HepG2 (cell line): ENCODE data around the gene PRR20G. TPM values are rescaled to one million over a fixed set of nuclear protein-coding genes. Genes with fewer than 3 reads are reported as not detected.

Source experiments
- CHCHD3 ChIP-seq: sonication (generic); formaldehyde crosslinking; IDR thresholded peaks from 2 replicates; pipeline ENCODE4 v1.8.0; 2022; ENCODE audit warnings: mild to moderate bottlenecking, missing genetic modification reagents, moderate library complexity
- KDM4B ChIP-seq: sonication (generic); formaldehyde crosslinking; IDR thresholded peaks from 2 replicates; pipeline ENCODE4 v1.4.0; 2020; ENCODE audit warnings: missing genetic modification reagents
- MATR3 ChIP-seq: sonication (generic); formaldehyde crosslinking; IDR thresholded peaks from 2 replicates; pipeline ENCODE4 v1.4.0; 2020; ENCODE audit warnings: missing genetic modification reagents
- RBAK ChIP-seq: sonication (generic); formaldehyde crosslinking; IDR thresholded peaks from 2 replicates; pipeline ENCODE4 v1.5.1; 2020; ENCODE audit warnings: mild to moderate bottlenecking, missing genetic modification reagents
- ZNF850 ChIP-seq: sonication (generic); formaldehyde crosslinking; conservative IDR thresholded peaks from 2 replicates; pipeline ENCODE4 v1.9.0; 2021; ENCODE audit warnings: mild to moderate bottlenecking, missing genetic modification reagents
- polyA plus RNA-seq, 8 experiments: library from polyadenylated mRNA; depleted of rRNA in 3 of 8; stranded (reverse) in 7 of 8; unstranded in 1 of 8; fragments of >200 nt; fragmentation: Illumina TruSeq in 4 of 8; extraction: Trizol in 4 of 8; gene quantifications; 2 replicates each; pipeline versions ENCODE4 v1.2.1 to v1.2.3, GENCODE V29; 2011 to 2016; ENCODE audit warnings: low read depth in 4 of 8, missing spikeins in 1 of 8, mixed read lengths in 1 of 8; ENCODE audit not compliant: insufficient read depth in 1 of 8
- total RNA-seq, 5 experiments: library from RNA; depleted of rRNA; stranded (reverse); fragments of >200 nt; fragmentation: Illumina TruSeq; extraction: Trizol; gene quantifications; 2 replicates each; pipeline ENCODE4 v1.2.3, GENCODE V29; 2016; ENCODE audit warnings: low read depth in 1 of 5
- TF ChIP-seq, protein P1 (sequence below): sonication (generic); formaldehyde crosslinking; IDR thresholded peaks from 2 replicates; pipeline ENCODE4 v1.4.0; 2020; ENCODE audit warnings: mild to moderate bottlenecking, missing genetic modification reagents
- TF ChIP-seq, protein P2 (sequence below), 2 experiments: sonication (generic) in 1 of 2; formaldehyde crosslinking in 1 of 2; IDR thresholded peaks; 2 replicates each; pipeline versions ENCODE4 v1.4.0 to v1.6.1; 2016 to 2020; ENCODE audit warnings: borderline replicate concordance in 1 of 2, low read depth in 1 of 2, mild to moderate bottlenecking in 1 of 2, missing genetic modification reagents in 1 of 2

PRR20G gene
- total and polyA plus RNA-seq, 2 of the 13 experiments (the other 11 are each of a cell fraction or from before 2014, with no cell fraction given) = not detected

DNA sequence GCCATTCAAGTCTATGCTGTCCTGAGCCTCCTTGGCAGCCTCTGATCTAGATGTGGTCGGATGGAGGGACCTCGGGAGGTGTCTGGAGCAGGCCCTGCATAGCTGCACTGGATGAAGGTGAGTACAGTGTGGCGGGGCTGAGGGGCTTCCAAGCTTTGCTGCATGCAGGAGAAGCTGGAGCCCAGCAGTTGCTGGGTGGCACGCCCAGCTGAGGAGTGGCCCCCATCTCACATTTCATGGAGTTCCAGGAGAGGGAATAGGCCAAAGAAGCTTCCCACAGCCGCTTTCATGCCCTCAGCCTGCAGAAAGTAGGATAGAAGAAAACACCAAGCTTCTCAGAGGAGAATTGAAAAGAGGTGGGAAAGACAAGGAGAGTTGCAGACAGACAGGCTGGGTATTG is 48.3 kb upstream of the PRR20G start (continued):
- TF ChIP-seq, protein P1, sequence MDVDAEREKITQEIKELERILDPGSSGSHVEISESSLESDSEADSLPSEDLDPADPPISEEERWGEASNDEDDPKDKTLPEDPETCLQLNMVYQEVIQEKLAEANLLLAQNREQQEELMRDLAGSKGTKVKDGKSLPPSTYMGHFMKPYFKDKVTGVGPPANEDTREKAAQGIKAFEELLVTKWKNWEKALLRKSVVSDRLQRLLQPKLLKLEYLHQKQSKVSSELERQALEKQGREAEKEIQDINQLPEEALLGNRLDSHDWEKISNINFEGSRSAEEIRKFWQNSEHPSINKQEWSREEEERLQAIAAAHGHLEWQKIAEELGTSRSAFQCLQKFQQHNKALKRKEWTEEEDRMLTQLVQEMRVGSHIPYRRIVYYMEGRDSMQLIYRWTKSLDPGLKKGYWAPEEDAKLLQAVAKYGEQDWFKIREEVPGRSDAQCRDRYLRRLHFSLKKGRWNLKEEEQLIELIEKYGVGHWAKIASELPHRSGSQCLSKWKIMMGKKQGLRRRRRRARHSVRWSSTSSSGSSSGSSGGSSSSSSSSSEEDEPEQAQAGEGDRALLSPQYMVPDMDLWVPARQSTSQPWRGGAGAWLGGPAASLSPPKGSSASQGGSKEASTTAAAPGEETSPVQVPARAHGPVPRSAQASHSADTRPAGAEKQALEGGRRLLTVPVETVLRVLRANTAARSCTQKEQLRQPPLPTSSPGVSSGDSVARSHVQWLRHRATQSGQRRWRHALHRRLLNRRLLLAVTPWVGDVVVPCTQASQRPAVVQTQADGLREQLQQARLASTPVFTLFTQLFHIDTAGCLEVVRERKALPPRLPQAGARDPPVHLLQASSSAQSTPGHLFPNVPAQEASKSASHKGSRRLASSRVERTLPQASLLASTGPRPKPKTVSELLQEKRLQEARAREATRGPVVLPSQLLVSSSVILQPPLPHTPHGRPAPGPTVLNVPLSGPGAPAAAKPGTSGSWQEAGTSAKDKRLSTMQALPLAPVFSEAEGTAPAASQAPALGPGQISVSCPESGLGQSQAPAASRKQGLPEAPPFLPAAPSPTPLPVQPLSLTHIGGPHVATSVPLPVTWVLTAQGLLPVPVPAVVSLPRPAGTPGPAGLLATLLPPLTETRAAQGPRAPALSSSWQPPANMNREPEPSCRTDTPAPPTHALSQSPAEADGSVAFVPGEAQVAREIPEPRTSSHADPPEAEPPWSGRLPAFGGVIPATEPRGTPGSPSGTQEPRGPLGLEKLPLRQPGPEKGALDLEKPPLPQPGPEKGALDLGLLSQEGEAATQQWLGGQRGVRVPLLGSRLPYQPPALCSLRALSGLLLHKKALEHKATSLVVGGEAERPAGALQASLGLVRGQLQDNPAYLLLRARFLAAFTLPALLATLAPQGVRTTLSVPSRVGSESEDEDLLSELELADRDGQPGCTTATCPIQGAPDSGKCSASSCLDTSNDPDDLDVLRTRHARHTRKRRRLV (CRISPR knock-in tag) = no peak
- no peak for TF ChIP-seq MATR3 (CRISPR knock-in tag)
- TF ChIP-seq KDM4B = no peak
- TF ChIP-seq CHCHD3 (CRISPR knock-in tag) = no peak
- no peak for TF ChIP-seq ZNF850 (CRISPR knock-in tag)
- TF ChIP-seq, protein P2, sequence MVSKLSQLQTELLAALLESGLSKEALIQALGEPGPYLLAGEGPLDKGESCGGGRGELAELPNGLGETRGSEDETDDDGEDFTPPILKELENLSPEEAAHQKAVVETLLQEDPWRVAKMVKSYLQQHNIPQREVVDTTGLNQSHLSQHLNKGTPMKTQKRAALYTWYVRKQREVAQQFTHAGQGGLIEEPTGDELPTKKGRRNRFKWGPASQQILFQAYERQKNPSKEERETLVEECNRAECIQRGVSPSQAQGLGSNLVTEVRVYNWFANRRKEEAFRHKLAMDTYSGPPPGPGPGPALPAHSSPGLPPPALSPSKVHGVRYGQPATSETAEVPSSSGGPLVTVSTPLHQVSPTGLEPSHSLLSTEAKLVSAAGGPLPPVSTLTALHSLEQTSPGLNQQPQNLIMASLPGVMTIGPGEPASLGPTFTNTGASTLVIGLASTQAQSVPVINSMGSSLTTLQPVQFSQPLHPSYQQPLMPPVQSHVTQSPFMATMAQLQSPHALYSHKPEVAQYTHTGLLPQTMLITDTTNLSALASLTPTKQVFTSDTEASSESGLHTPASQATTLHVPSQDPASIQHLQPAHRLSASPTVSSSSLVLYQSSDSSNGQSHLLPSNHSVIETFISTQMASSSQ (IDR thresholded peaks at IDR 0.05; ENCODE audit: low read depth) = no peak
- TF ChIP-seq, protein P2 (CRISPR knock-in tag; IDR thresholded peaks at IDR 0.05; ENCODE audit: borderline replicate concordance) = no peak
- TF ChIP-seq RBAK (CRISPR knock-in tag) = no peak
